GM12892 (cell line): ENCODE measurements around the gene SH3GL3.

Source experiments
- POLR2A ChIP-seq: IDR thresholded peaks from 2 replicates; pipeline ENCODE4 v1.6.1; 2011; ENCODE audit warnings: low read depth, low read length, control low read depth
- TAF1 ChIP-seq: IDR thresholded peaks from 2 replicates; pipeline ENCODE4 v1.6.1; 2011; ENCODE audit warnings: low read depth, mild to moderate bottlenecking, control low read depth, low read length, borderline replicate concordance

DNA sequence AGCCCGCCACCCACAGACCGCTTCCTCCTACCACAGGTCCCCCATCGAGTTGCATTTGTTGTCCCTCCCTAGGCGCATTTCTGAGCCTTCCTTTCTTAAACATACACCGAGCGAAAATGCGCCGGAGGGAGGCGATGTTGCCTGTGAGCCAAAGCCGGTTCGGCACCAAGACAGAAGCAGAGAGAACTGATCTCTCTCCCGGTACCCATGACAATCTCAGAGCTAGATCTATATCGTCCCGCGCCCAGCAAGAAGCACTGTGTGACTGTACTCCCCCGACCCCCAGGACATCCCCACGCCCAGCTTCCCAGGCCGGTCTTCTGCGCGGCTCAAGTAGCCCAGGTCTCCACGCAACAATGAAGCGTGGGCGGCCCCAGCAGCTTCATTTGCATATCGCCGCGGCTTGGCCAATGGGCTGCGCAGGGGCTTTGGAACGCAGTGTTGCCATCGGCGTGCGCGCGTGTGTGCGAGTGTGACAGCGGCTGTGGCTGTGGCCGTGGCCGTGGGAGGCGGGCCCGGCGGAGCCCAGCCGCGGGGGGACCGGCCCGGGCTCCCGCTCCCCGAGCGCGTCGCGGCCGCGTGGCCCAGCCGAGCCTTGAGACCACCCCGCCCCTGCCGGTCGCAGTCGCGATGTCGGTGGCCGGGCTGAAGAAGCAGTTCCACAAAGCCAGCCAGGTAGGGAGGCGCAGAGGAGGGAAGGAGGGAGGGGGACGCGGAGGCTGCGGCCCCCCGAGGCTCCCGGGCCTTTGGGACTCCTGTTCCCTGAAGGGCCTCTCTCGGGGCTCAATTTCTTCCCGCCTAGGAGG lies at the start of gene SH3GL3:
- TF ChIP-seq POLR2A: no peak
- no peak for TF ChIP-seq TAF1
